Measurements from ENCODE around the gene FGF19. TPM values are rescaled to one million over a fixed set of nuclear protein-coding genes. Genes with fewer than 3 reads are reported as not detected.

The FGF19 gene
- total and polyA plus RNA-seq, 2 donors from 2014 or later, result not detected

DNA sequence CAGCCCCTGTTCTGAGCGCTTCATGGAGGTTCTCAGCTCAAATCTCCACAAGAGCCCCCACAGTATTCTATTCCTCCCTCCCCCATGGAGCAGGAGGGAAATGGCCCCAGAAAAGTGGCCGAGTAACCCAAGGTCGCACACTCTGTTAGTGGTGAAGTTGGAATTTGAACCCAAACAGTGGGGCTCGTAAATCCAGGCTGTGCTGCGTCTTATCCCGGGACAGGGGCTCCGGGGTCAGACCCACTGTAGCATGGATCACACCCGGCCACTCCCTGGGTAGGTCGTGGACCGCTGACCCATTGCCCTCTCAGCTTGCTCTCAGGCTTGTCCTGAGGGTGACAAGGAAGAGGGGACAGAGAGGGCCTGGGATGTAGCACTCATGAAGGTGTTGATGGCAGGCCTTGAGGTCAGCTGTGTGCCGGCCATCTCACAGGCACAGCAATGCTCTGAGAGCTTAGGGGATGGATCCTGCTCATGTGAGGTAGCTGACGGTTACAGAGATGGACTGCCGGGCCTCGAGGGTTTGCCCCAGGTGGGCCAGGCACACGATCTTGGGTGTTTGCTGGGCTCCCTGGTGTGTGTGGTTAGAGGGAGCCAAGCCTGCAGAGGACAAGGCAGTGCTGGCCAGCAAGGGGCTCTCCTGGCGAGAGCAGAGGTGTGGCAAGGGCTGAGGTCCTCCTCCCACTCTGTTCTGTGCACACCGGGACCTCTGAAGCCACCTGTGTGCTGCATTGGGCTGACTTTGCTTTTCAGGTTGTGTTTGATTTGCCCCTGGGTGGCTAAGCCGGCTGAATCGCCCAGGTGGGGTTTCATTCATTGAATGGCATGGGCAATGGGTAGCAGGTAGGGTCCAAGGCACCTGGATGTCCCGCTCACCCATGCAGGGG, 2.3 kb upstream of the FGF19 start:
- H3K4me3 ChIP-seq (ENCODE audit: low read length in 3 of 3), result no peak overlapping the region
- TF ChIP-seq, protein P1, sequence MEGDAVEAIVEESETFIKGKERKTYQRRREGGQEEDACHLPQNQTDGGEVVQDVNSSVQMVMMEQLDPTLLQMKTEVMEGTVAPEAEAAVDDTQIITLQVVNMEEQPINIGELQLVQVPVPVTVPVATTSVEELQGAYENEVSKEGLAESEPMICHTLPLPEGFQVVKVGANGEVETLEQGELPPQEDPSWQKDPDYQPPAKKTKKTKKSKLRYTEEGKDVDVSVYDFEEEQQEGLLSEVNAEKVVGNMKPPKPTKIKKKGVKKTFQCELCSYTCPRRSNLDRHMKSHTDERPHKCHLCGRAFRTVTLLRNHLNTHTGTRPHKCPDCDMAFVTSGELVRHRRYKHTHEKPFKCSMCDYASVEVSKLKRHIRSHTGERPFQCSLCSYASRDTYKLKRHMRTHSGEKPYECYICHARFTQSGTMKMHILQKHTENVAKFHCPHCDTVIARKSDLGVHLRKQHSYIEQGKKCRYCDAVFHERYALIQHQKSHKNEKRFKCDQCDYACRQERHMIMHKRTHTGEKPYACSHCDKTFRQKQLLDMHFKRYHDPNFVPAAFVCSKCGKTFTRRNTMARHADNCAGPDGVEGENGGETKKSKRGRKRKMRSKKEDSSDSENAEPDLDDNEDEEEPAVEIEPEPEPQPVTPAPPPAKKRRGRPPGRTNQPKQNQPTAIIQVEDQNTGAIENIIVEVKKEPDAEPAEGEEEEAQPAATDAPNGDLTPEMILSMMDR (IDR thresholded peaks at IDR 0.05; ENCODE audit: borderline replicate concordance, extremely low read depth, insufficient read depth), result no peak
- intact Hi-C loops (cut with DNase I), result no loop called here
- H3K9me3 ChIP-seq (ENCODE audit: control insufficient read depth in 2 of 3, insufficient read depth in 1 of 3, low read length in 3 of 3), result no peaks in the 10 kb centered on the region
- no peak overlapping the region for H3K27ac ChIP-seq (ENCODE audit: low read depth in 2 of 2, low read length in 2 of 2)
- FAIRE-seq (no peak), DNase-seq (no peak)
- peaks cover 8% of the 10 kb centered on the region for H3K27me3 ChIP-seq (ENCODE audit: control insufficient read depth, insufficient read depth, low read length)
- H3K9ac ChIP-seq (ENCODE audit: low read length in 3 of 3), result no peak overlapping the region
- no peaks in the 10 kb centered on the region for H3K4me1 ChIP-seq (ENCODE audit: control insufficient read depth in 2 of 3, insufficient read depth in 2 of 3, low read depth in 1 of 3, low read length in 3 of 3)
- no peaks in the 10 kb centered on the region for H3K36me3 ChIP-seq (ENCODE audit: control insufficient read depth in 2 of 3, insufficient read depth in 3 of 3, low read length in 3 of 3)

DNA sequence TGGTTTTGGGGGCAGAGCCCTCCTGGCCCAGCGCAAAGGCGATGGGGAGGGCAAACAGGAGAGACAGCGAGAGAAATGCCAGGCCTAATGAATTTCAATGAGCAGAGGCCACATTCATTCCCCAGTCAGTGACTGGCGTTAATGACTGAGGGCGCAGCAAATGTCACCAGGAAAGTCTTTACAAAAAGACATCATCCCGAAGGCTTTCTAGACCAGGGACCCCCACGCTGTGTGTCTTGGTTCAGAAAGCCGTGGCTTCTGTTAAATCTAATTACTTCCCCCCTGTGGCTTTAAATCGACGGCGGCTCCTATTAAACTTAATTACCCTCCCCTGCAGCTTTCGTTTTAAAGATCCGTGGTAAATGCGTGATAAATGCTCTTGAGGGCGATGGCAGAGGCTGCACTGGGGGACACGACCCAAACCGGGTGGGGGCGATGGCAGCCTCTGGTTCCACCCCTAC, 1.6 kb upstream of the FGF19 start:
- Histone ChIP-seq H3K36me3 (ENCODE audit: control insufficient read depth in 2 of 3, insufficient read depth in 3 of 3, low read length in 3 of 3) (no peaks in the 10 kb centered on the region), H3K9ac (ENCODE audit: low read length in 3 of 3) (no peak overlapping the region), H3K27me3 (ENCODE audit: control insufficient read depth, insufficient read depth, low read length) (peaks cover 8% of the 10 kb centered on the region), H3K4me3 (ENCODE audit: low read length in 3 of 3) (no peak overlapping the region), H3K27ac (ENCODE audit: low read depth in 2 of 2, low read length in 2 of 2) (no peak overlapping the region), H3K4me1 (ENCODE audit: control insufficient read depth in 2 of 3, insufficient read depth in 2 of 3, low read depth in 1 of 3, low read length in 3 of 3) (peaks cover 0 to 3% (median 0%) of the 10 kb centered on the region in 3 donors), H3K9me3 (ENCODE audit: control insufficient read depth in 2 of 3, insufficient read depth in 1 of 3, low read length in 3 of 3) (no peaks in the 10 kb centered on the region)
- no peak for DNase-seq
- no peak for FAIRE-seq
- TF ChIP-seq, protein P1 (IDR thresholded peaks at IDR 0.05; ENCODE audit: borderline replicate concordance, extremely low read depth, insufficient read depth), result no peak
- intact Hi-C loops (cut with DNase I), result no loop called here

DNA sequence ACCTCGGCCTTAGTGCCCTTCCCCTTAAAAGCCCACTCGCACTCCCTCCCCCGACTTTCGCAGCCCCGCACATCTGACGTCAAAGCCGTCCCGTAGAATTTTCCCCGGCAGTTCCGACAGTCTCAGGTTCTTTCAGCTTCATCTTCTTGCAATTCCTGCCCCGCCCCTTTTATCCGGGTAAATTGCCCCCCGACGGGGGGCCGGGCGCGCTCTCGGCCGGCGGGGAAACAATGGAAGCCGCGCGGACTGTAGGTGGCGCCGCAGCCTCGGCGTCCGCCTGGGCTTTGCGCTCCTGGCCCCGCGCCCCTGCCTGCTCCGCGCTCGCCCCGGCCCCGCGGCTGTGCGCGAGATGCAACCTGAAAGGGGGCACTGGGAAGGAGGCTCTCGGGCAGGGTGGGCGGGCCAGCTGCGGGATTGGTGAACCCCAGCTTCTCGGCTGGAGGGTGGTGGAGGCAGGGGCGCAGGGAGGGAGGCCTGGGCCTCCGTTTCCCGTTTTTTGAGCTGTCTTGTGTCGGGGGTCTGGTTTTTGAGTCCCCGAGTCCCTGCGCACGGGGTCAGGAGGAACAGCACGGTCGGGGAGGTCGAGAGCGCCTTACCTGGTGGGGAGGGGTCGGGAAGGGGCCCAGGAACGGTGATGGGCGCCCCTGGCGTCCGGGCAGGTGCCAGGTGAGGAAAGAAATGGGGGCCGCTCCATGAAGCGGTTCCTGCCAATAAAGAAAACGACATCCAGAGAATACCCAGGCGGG, 859 bp upstream of the FGF19 start:
- no peak overlapping the region for H3K4me3 ChIP-seq (ENCODE audit: low read length in 3 of 3)
- TF ChIP-seq, protein P1 (IDR thresholded peaks at IDR 0.05; ENCODE audit: borderline replicate concordance, extremely low read depth, insufficient read depth), result peak; percentile 29
- no peak overlapping the region for H3K27ac ChIP-seq (ENCODE audit: low read depth in 2 of 2, low read length in 2 of 2)
- peak in 3 of 5 donors; percentile 59 to 74 (median 68) for DNase-seq
- no peak overlapping the region for H3K9ac ChIP-seq (ENCODE audit: low read length in 3 of 3)
- no peaks in the 10 kb centered on the region for H3K36me3 ChIP-seq (ENCODE audit: control insufficient read depth in 2 of 3, insufficient read depth in 3 of 3, low read length in 3 of 3)
- peaks cover 8% of the 10 kb centered on the region for H3K27me3 ChIP-seq (ENCODE audit: control insufficient read depth, insufficient read depth, low read length)
- H3K4me1 ChIP-seq (ENCODE audit: control insufficient read depth in 2 of 3, insufficient read depth in 2 of 3, low read depth in 1 of 3, low read length in 3 of 3), result peaks cover 0 to 3% (median 0%) of the 10 kb centered on the region in 3 donors
- no peaks in the 10 kb centered on the region for H3K9me3 ChIP-seq (ENCODE audit: control insufficient read depth in 2 of 3, insufficient read depth in 1 of 3, low read length in 3 of 3)
- no peak for FAIRE-seq
- intact Hi-C loops (cut with DNase I), result no loop called here

Data from kidney (tissue), 14 donors.